Activated T-helper 17 cell treated with anti-CD3 and anti-CD28 coated beads, Interleukin-2, amount 50 U/mL, for 72 hours (primary cell): ENCODE data around the gene MAB21L3. TPM values are rescaled to one million over a fixed set of nuclear protein-coding genes. Genes with fewer than 3 reads are reported as not detected.

Experiments used
- ATAC-seq: fragments of 150-1000 bp; cut with Tn5 transposase; replicated peaks from 2 replicates; pipeline ENCODE4 v1.10.0; 2021; ENCODE audit warnings: mild to moderate bottlenecking, moderate library complexity
- H3K27ac Mint-ChIP-seq: one replicate; pipeline ENCODE4 v1.8.0; 2022; ENCODE audit warnings: mixed read lengths
- H3K27me3 Mint-ChIP-seq: one replicate; pipeline ENCODE4 v1.8.0; 2022; ENCODE audit warnings: mixed read lengths
- H3K36me3 Mint-ChIP-seq: one replicate; pipeline ENCODE4 v1.8.0; 2022; ENCODE audit warnings: low read depth, mild to moderate bottlenecking, mixed read lengths
- H3K4me1 Mint-ChIP-seq: one replicate; pipeline ENCODE4 v1.8.0; 2022; ENCODE audit warnings: mixed read lengths
- H3K4me3 Mint-ChIP-seq: one replicate; pipeline ENCODE4 v1.8.0; 2022; ENCODE audit warnings: mild to moderate bottlenecking, mixed read lengths
- H3K9me3 Mint-ChIP-seq: one replicate; pipeline ENCODE4 v1.8.0; 2022; ENCODE audit warnings: mixed read lengths
- total RNA-seq, 2 donors: library from RNA; stranded (reverse); gene quantifications; one replicate each; pipeline ENCODE4 v1.2.3, GENCODE V29; 2022

MAB21L3 gene
- total RNA-seq, 2 donors from 2014 or later = not detected

DNA sequence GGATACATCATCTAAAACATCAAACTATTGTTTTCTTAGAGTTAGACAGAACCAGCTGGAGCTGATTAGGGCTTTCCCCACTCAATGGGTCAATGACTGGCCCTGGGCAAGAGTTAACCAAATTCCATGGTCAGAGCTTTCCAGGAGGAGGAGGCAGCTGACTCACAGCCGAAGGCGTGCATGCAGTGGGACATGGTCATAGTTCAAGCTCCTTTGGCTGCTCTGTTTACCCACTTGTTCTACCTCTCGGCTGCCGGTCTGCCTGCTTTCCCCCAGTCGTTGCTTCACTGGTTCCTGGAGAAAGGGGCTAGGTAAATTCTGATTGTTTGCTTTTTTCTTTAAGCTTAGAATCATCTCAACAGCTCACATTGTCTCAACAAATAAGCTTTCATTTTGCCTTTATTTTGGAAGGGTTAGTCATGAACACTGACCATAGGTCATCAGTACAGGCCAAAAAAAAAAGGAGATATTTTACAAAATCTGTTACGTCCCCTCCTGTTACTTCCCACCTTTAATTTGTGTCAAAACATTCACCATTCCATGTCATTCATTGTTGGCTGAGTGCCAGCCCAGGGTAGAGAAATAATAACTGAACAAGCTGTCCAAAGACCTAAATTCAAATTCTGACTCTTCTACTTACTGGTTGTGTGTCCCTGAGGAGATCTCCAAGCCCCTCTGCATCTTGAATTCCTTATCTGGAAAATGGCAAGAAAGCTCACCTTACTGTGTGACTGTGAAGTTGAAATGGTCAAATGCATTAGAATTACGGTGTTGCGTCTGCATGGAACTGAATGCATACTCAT, 12.0 kb downstream of the MAB21L3 start:
- Mint-ChIP-seq H3K27me3 (peaks cover 14% of the 10 kb centered on the region), H3K4me3 (no peak overlapping the region)

DNA sequence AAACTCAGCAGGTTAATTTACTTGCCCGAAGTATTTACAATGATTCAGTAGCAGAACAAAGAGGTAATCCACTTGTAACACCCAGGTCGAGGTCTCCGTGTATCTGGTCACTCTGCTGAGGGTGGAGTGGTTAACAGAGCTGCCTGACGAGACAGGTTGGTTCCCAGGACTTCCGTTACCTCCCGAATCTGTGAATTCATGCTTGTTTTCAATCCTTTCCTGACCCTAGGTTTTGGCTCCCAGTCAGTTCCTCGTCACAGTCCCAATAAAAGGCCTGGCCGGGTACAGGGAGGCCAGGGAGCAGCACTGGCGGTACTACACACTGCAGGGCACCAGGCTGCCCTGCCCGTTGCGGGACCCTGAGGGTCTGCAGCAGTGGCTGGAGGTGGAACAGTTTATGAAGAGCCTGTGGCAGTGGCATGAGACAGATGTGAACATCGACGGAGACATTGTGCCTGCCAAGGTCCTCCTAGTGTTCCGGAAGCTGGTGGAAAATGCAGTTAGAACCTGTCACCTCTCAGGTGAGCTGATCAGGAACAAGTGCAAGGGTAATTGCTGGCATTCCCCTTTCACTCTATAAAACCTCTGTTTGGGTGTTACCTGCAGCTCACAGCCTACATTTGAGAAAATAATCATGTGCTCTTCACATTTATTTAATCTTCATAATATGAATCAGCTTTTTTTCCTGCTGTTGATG, 12.8 kb downstream of the MAB21L3 start:
- no peak for ATAC-seq
- Mint-ChIP-seq H3K27ac (no peak overlapping the region), H3K27me3 (peaks cover 11% of the 10 kb centered on the region), H3K9me3 (no peaks in the 10 kb centered on the region), H3K36me3 (no peaks in the 10 kb centered on the region), H3K4me3 (no peak overlapping the region), H3K4me1 (peaks cover 15% of the 10 kb centered on the region)

More for the DNA sequence above, 12.0 kb downstream of the MAB21L3 start:
- H3K36me3 Mint-ChIP-seq = no peaks in the 10 kb centered on the region
- H3K9me3 Mint-ChIP-seq = no peaks in the 10 kb centered on the region
- no peak overlapping the region for H3K27ac Mint-ChIP-seq
- peaks cover 7% of the 10 kb centered on the region for H3K4me1 Mint-ChIP-seq
- ATAC-seq = no peak

DNA sequence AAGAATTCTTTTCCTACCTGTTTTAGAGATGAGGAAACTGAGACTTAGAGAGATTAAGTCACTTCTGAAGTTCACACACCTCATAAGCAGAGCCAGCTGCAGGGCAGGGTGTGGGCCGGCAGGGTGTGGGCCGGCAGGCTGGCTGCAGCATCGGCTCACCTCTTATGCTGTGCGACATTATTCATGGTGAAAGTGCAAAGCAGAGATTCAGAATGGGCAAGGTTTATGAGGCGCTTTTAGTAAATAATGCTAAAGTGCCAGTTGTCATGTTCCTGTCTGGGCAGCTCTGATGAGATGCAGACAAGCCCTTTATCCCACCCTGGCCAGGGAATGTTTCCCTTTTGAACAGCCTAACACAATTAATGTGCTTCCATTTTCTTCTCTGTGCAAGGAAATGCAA, 14.6 kb downstream of the MAB21L3 start:
- H3K27ac Mint-ChIP-seq = no peak overlapping the region
- H3K4me1 Mint-ChIP-seq = peaks cover 21% of the 10 kb centered on the region
- H3K9me3 Mint-ChIP-seq = no peaks in the 10 kb centered on the region
- H3K27me3 Mint-ChIP-seq = peaks cover 10% of the 10 kb centered on the region
- H3K36me3 Mint-ChIP-seq = no peaks in the 10 kb centered on the region
- H3K4me3 Mint-ChIP-seq = no peak overlapping the region
- no peak for ATAC-seq

DNA sequence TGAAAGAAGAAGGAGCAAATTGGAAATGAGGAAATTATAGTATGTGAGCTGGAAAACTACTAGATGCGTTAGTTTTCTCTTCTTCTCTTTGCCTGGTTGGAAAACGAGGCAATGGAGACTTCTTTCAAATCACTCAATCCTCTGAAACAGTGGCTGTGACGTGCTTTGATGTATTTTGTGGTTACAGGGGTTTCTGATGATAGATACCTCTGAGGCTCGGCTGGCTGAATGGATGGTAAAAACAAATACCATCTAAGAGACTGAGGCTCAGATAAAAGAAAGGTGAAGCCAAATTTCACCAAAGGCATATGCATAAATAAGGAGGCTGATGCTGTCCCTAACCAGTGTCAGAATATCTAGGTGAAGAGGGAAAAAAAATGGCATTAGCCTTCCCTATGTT, 15.1 kb downstream of the MAB21L3 start:
- H3K27ac Mint-ChIP-seq = no peak overlapping the region
- H3K36me3 Mint-ChIP-seq = no peaks in the 10 kb centered on the region
- no peak for ATAC-seq
- no peaks in the 10 kb centered on the region for H3K9me3 Mint-ChIP-seq
- no peak overlapping the region for H3K4me3 Mint-ChIP-seq
- H3K4me1 Mint-ChIP-seq = peaks cover 21% of the 10 kb centered on the region
- H3K27me3 Mint-ChIP-seq = peaks cover 10% of the 10 kb centered on the region

DNA sequence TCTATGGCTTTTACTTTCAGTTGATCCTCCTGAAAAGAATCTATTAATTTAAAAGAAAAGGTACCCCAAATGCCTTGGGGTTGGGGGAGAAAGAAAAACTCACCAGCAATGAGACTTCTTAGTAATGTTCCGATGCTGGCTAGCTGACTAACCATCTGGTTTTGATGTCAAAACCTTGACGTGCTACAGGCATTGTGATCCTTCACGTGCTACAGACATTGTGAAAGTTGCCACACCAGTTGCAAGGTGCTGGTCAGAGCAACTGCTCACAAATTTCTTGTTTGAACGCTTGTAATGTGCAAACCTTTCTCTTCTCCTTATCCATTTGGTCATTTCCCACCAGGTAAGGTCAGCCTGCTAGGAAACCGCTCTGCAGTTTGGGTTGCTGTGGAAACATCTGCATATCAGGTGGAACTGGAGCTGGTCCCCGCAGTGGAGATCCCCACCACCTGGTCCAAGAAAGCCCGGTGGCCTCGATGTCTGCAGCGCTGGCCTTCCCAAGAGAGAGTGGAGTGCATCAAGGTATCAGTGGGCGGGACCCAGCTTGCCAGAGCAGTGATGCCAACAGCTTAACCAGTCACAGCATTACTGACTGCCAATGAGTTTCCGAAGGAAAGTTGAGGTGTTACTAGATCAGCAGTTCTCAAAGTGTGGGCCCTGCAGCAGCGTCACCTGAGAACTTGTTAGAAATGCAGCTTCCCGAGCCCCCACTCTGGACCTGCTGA, 16.1 kb downstream of the MAB21L3 start:
- Mint-ChIP-seq H3K27ac (no peak overlapping the region), H3K9me3 (no peaks in the 10 kb centered on the region), H3K4me1 (peaks cover 21% of the 10 kb centered on the region), H3K4me3 (no peak overlapping the region), H3K36me3 (no peaks in the 10 kb centered on the region), H3K27me3 (peaks cover 10% of the 10 kb centered on the region)
- ATAC-seq = peak; percentile 20

DNA sequence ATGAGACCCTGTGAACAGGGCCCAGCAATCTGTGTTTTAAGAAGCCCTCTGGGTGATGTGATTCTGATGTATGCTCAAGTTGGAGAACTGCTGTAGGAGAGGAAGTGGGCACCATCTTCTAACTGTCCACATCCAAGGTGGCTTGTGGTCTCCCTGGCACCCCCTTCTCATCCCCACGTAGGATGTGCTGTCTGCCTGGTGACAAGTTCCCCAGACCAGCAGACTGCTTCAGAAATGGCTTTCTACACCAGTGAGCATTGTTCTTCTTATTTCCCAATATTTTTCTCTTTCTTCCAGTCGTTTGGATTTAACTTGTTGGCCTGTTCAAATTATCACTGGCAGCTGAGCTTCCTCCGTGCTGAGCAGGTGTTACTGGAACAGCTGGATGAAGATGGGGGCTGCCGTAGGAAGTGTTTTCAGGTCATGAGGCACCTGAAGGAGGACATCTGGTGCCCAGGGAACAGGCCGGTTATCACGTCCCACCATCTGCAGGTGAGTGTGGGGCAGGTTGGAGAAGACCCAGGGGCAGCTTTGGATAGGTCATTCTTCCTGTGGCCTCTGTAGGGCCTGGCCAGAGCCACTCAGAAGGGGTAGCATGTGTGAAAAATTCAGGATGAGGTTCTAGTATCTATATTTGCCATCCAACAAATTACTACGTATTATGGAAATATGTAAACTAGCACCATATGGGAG, 16.8 kb downstream of the MAB21L3 start:
- Mint-ChIP-seq H3K27ac (peak overlapping the region; percentile 78), H3K4me3 (no peak overlapping the region), H3K4me1 (peaks cover 21% of the 10 kb centered on the region), H3K9me3 (no peaks in the 10 kb centered on the region), H3K27me3 (peaks cover 10% of the 10 kb centered on the region), H3K36me3 (no peaks in the 10 kb centered on the region)
- peak; percentile 8 for ATAC-seq

DNA sequence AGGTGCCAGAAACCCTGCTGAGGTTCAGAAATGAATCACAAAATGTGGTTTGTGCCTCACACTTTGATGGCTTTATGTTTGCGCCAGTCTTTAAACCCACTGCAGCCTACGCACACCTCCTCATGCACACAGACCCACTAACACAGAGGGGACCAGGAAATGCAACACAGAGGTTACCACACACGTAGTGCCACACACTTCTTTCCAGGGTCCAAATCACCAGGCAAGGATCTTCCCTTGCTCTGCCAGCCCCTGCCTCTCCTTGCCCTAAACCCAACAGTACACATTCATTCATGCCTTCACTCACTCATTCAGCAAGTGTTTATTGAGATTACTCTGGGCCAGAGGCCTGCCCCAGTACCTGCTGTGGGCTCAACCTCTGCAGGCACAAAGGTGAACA, 17.5 kb downstream of the MAB21L3 start:
- H3K4me3 Mint-ChIP-seq = peak overlapping the region; percentile 31
- ATAC-seq = peak; percentile 87
- H3K27ac Mint-ChIP-seq = peak overlapping the region; percentile 78
- H3K4me1 Mint-ChIP-seq = peaks cover 21% of the 10 kb centered on the region
- no peaks in the 10 kb centered on the region for H3K36me3 Mint-ChIP-seq
- no peaks in the 10 kb centered on the region for H3K9me3 Mint-ChIP-seq
- peaks cover 5% of the 10 kb centered on the region for H3K27me3 Mint-ChIP-seq

DNA sequence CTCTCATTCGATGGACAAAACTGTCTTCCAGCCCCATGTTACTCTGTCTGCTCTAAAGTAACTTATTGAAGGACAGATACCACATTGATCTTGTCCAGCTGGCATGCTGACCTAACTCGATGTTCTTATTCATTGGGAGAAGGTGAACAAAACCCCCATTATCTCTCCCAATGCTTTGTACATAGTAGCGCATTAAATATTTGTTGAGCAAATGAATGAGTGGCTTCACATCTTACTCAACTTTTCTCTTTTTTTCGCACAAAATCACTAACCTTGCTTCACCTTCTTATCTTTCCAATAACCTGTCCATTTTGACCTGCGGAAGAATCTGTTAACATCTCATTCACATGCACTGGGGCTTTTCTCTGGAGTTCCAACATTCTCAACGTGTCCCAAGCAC, 18.3 kb downstream of the MAB21L3 start:
- Mint-ChIP-seq H3K9me3 (no peaks in the 10 kb centered on the region), H3K27ac (peak overlapping the region; percentile 14), H3K27me3 (peaks cover 8% of the 10 kb centered on the region), H3K4me3 (no peak overlapping the region), H3K4me1 (peaks cover 25% of the 10 kb centered on the region), H3K36me3 (no peaks in the 10 kb centered on the region)
- ATAC-seq = no peak

DNA sequence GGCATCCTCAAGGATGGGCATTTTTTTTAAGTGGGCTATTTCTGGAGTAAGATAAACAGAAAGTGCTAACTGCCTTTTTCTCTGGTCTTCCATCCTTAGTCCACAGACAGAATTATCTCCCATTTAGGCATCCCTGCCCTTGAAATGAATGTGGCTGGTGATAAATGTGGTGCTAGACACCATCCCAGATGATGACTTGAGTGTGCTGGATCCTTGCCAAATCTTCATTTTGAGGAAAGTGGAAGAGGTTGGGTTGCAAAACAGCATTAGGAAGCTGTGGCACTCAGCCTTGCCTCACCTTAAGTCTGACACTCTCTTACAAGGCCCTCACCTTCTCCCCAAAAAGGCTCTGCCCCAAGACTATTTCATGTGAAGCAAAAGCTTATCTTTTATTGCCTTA, 19.2 kb downstream of the MAB21L3 start:
- Mint-ChIP-seq H3K4me1 (peaks cover 25% of the 10 kb centered on the region), H3K27me3 (peaks cover 8% of the 10 kb centered on the region), H3K9me3 (no peaks in the 10 kb centered on the region), H3K36me3 (no peaks in the 10 kb centered on the region), H3K4me3 (no peak overlapping the region), H3K27ac (no peak overlapping the region)
- ATAC-seq = no peak

DNA sequence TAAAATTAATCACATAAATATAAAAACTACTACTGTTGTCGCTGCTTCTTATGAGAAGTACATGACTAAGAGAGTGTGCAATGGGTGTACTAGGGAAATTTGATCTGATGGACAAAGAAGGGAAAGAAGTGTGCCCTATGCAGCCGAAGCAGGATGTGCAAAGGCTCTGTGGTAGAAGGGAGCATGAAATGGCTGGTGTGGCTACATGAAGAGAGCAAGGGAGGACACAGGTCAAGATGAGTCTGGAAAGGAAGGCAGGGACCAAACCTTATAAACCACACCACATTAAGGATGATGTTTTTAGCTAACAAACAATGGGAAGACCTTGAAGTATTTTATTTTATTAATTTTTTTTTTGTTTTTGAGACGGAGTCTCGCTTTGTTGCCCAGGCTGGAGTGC, 20.0 kb downstream of the MAB21L3 start:
- Mint-ChIP-seq H3K36me3 (no peaks in the 10 kb centered on the region), H3K9me3 (no peaks in the 10 kb centered on the region), H3K27ac (no peak overlapping the region), H3K4me3 (no peak overlapping the region), H3K4me1 (peaks cover 23% of the 10 kb centered on the region), H3K27me3 (peaks cover 8% of the 10 kb centered on the region)
- no peak for ATAC-seq

DNA sequence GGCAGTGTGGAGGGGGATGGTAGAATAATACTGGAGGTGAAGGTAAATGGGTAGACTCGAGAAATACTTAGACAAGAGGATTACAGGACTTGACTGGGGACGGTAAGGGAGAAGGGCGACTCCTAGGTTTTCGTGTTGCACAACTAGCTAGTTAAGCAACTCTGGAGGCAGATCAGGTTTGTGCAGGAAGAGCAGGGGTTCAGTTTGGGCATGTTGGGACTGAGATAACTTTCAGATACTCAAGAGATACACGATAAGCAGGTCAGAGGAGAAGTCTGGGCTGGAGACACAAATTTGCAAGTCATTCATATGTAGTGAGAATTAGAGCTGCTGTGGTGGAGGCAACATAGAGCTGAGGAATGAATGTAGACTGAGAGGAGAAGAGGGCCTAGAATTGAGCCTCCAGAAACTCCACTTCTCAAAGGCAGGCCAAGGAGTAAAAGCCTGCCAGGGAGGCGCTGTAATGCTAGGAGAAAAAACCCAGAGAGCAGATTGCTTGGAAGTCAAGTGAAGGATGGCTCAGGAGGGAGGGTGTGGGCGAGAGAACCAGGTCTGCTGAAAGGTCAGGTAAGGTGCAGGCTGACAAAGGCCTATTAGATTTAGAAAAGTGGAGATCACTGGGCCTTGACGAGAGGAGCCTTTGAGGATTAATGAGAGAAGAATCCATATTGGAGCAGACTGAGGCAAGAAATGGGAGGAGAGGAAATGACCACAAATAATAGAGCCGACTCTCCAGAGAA, 20.8 kb downstream of the MAB21L3 start:
- no peaks in the 10 kb centered on the region for H3K36me3 Mint-ChIP-seq
- H3K27ac Mint-ChIP-seq = no peak overlapping the region
- peaks cover 18% of the 10 kb centered on the region for H3K4me1 Mint-ChIP-seq
- no peaks in the 10 kb centered on the region for H3K9me3 Mint-ChIP-seq
- no peak overlapping the region for H3K4me3 Mint-ChIP-seq
- H3K27me3 Mint-ChIP-seq = peaks cover 8% of the 10 kb centered on the region
- ATAC-seq = no peak

DNA sequence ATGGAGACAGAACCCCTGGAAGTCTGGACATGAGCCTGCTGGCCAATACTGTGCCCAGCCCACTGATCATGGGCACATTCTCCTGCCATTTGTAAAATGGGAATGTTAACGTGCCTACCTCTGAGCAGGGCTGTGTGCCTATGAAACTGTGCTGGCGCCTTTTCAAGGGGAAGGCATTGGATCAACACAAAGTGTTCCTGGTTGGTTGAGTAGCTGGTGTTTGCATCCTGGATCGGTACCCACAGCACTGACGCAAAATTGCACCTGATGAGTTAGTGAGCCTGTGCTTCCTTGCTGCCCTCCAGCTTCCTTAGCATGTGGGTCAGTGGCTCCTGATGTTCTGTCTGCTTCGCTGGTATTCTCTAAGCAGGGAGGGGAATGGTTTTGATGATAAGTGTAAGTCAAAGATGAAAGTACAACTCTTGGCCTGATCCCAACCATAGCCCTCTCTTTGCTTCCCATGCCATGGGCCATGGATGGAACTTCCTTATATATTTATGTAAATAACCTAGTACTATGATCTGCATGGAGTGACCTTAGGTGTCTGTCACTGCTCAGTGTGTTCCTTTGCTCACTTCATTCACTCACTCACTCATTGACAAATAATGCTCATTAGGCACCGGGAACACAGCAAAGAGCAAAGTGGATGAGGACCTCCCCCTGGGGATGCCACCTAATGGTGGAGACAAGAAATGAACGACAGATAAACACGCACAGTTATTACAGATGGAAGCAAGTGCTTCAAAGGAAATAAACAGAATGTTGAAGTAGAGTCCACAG, 22.7 kb downstream of the MAB21L3 start:
- Mint-ChIP-seq H3K27ac (no peak overlapping the region), H3K4me1 (peaks cover 11% of the 10 kb centered on the region), H3K9me3 (no peaks in the 10 kb centered on the region), H3K4me3 (no peak overlapping the region), H3K27me3 (peaks cover 8% of the 10 kb centered on the region), H3K36me3 (no peaks in the 10 kb centered on the region)
- no peak for ATAC-seq

DNA sequence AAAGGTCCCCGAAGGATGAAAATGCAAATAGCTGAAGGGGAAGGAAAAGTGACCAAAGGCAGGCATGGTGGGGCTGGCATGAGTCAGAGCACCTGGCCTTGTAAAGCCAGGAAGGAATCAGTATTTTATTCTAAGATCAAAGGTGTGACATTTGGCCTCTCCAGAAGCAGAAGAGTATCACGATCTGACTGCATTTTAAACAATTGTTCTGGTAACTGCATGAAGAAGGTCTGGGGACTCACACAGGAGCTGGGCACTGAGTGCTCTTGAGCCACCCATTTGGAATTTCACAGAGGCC, 23.2 kb downstream of the MAB21L3 start:
- no peak for ATAC-seq
- no peaks in the 10 kb centered on the region for H3K36me3 Mint-ChIP-seq
- H3K27me3 Mint-ChIP-seq = peaks cover 8% of the 10 kb centered on the region
- no peaks in the 10 kb centered on the region for H3K9me3 Mint-ChIP-seq
- no peak overlapping the region for H3K4me3 Mint-ChIP-seq
- H3K27ac Mint-ChIP-seq = no peak overlapping the region
- peaks cover 8% of the 10 kb centered on the region for H3K4me1 Mint-ChIP-seq
